Ishikawa (cell line): ENCODE measurements around the gene CPNE2.

Source experiments
- CEBPB ChIP-seq: IDR thresholded peaks from 2 replicates; pipeline ENCODE4 v1.6.1; 2012
- CREB1 ChIP-seq: IDR thresholded peaks from 2 replicates; pipeline ENCODE4 v1.6.1; 2012; ENCODE audit warnings: low read depth
- EGR1 ChIP-seq: IDR thresholded peaks from 2 replicates; pipeline ENCODE4 v1.6.1; 2012
- EP300 ChIP-seq: IDR thresholded peaks from 2 replicates; pipeline ENCODE4 v1.6.1; 2012; ENCODE audit warnings: borderline replicate concordance
- FOXM1 ChIP-seq: IDR thresholded peaks from 2 replicates; pipeline ENCODE4 v1.6.1; 2012; ENCODE audit warnings: low read depth, borderline replicate concordance
- NFIC ChIP-seq: IDR thresholded peaks from 2 replicates; pipeline ENCODE4 v1.6.1; 2012
- RAD21 ChIP-seq: IDR thresholded peaks from 2 replicates; pipeline ENCODE4 v1.6.1; 2012; ENCODE audit warnings: low read depth
- TAF1 ChIP-seq: IDR thresholded peaks from 2 replicates; pipeline ENCODE4 v1.6.1; 2012; ENCODE audit warnings: low read depth, mild to moderate bottlenecking
- TCF12 ChIP-seq: IDR thresholded peaks from 2 replicates; pipeline ENCODE4 v1.6.1; 2012; ENCODE audit warnings: low read depth
- TEAD4 ChIP-seq: IDR thresholded peaks from 2 replicates; pipeline ENCODE4 v1.6.1; 2012
- YY1 ChIP-seq: IDR thresholded peaks from 2 replicates; pipeline ENCODE4 v1.6.1; 2012; ENCODE audit warnings: low read depth
- ZBTB7A ChIP-seq: IDR thresholded peaks from 2 replicates; pipeline ENCODE4 v1.6.1; 2012; ENCODE audit warnings: low read depth
- TF ChIP-seq, protein P1 (sequence below): IDR thresholded peaks from 2 replicates; pipeline ENCODE4 v1.6.1; 2012
- TF ChIP-seq, protein P2 (sequence below): IDR thresholded peaks from 2 replicates; pipeline ENCODE4 v1.6.1; 2012
- TF ChIP-seq, protein P3 (sequence below): IDR thresholded peaks from 2 replicates; pipeline ENCODE4 v1.6.1; 2012; ENCODE audit warnings: low read depth, mild to moderate bottlenecking

CPNE2 gene

DNA sequence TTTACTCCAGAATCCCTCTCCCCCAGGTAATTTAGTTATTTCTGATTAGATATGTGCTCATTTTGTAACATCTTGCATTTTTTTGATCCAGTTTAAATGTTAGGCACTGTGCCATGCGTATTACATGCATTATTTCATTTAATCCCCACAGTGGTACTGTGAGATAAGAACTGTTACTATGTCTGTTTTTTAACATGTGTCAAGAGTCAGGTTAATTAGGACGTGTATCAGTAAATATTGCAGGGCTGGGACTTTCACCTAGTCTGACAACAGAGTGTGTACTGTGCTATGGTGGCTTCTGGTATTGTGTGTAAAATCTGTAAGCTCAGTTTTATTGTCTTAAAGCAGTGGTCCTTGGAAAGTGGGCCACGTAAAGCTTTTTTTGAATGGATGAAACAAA lies 104.4 kb downstream of the CPNE2 start:
- TF ChIP-seq, protein P1, sequence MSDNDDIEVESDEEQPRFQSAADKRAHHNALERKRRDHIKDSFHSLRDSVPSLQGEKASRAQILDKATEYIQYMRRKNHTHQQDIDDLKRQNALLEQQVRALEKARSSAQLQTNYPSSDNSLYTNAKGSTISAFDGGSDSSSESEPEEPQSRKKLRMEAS, result no peak
- no peak for TF ChIP-seq TAF1
- TF ChIP-seq TCF12, result no peak
- no peak for TF ChIP-seq YY1
- TF ChIP-seq EGR1, result no peak
- no peak for TF ChIP-seq NFIC
- TF ChIP-seq, protein P2, sequence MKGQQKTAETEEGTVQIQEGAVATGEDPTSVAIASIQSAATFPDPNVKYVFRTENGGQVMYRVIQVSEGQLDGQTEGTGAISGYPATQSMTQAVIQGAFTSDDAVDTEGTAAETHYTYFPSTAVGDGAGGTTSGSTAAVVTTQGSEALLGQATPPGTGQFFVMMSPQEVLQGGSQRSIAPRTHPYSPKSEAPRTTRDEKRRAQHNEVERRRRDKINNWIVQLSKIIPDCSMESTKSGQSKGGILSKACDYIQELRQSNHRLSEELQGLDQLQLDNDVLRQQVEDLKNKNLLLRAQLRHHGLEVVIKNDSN, result no peak
- TF ChIP-seq EP300, result no peak
- no peak for TF ChIP-seq TEAD4
- TF ChIP-seq RAD21, result no peak
- no peak for TF ChIP-seq ZBTB7A
- TF ChIP-seq, protein P3, sequence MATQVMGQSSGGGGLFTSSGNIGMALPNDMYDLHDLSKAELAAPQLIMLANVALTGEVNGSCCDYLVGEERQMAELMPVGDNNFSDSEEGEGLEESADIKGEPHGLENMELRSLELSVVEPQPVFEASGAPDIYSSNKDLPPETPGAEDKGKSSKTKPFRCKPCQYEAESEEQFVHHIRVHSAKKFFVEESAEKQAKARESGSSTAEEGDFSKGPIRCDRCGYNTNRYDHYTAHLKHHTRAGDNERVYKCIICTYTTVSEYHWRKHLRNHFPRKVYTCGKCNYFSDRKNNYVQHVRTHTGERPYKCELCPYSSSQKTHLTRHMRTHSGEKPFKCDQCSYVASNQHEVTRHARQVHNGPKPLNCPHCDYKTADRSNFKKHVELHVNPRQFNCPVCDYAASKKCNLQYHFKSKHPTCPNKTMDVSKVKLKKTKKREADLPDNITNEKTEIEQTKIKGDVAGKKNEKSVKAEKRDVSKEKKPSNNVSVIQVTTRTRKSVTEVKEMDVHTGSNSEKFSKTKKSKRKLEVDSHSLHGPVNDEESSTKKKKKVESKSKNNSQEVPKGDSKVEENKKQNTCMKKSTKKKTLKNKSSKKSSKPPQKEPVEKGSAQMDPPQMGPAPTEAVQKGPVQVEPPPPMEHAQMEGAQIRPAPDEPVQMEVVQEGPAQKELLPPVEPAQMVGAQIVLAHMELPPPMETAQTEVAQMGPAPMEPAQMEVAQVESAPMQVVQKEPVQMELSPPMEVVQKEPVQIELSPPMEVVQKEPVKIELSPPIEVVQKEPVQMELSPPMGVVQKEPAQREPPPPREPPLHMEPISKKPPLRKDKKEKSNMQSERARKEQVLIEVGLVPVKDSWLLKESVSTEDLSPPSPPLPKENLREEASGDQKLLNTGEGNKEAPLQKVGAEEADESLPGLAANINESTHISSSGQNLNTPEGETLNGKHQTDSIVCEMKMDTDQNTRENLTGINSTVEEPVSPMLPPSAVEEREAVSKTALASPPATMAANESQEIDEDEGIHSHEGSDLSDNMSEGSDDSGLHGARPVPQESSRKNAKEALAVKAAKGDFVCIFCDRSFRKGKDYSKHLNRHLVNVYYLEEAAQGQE, result no peak
- TF ChIP-seq FOXM1, result no peak
- no peak for TF ChIP-seq CREB1
- TF ChIP-seq CEBPB, result no peak
